Measurements from ENCODE around the gene TMEM204.

Gene TMEM204

DNA sequence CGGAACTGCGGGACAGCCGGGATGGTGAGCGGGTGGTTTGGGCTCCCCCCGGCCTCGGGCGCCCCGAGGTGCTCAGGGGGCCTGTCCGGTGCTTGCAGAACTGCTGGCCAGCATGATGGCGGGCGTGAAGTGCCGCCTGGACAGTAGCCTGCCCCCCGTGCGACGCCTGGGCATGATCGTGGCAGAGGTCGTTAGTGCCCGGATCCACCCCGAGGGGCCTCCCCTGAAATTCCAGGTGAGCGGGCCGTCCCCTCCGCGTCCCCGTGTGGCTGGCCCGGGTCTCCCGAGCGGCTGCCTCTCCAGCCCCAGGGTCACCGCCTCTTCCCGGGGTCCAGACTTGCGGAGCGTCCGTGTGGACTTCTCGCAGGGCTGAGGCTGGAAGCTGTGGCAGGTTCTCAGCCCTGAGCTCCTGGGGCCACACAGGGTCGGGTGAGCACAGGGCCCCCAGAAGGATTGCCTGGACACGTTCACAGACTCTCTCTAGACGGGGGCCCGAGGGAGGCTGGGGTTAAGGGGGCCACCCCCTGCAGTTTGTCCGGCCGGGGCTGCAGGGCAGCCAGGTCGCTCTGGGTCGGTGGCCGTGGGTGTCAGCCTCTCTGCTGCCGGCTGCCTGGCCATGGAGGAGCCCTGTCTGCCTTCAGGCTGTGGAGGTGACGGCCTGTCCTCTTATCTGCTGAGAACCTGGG is 32.9 kb upstream of the TMEM204 start:
- no peak for DNase-seq

DNA sequence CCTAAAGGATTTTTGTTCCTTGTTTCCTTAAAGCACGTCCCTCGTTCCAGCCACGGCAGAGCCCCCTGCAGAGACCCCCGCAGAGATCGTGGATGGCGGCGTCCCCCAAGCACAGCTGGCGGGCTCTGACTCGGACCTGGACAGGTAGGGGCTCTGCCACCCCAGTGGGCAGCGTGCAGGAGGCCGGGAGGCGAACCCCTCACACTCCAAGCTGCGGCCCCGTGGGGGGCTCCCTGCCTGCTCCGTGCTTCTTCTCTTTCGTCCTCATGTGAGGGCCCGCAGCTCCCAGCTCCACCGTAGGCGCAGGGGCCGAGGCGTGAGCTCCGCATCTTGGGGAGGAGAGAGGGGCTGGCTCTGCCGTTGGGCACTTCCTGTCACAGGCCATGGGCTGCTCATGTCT is 31.8 kb upstream of the TMEM204 start:
- no peak for DNase-seq

DNA sequence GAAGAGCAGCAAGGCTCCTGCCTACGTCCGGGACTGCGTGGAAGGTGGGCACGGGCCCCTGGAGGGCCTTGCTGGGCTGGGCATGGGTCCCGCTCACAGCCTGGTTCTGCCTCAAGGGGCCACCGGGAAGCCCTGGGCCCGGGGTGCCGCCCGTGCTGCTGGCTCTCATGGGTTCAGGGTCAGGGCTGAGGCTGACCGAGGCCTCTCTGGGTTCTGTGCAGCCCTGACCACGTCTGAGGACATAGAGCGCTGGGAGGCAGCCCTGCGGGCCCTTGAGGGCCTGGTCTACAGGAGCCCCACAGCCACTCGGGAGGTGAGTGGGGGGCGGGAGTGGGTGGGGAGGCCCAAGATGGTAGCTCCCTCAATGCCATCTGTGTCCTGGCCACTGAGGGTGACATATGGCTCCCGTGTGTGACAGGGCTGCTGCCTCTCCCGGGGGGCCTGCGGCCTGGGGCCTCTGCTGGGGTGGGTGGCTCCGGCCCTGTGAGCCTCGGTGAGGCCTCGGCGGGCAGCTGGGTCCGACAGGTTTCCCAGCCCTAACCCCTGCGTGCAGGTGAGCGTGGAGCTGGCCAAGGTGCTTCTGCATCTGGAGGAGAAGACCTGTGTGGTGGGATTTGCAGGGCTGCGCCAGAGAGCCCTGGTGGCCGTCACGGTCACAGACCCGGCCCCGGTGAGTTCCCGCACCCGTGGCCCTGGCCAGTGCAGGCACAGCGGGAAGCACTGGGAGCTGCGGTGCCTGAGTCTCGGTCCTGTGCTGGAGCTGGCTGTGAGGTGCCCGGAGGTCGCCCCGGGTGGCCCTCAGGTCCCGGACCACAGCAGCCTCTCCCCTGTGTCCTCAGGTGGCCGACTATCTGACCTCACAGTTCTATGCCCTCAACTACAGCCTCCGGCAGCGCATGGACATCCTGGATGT is 31.1 kb upstream of the TMEM204 start:
- no peak for DNase-seq

DNA sequence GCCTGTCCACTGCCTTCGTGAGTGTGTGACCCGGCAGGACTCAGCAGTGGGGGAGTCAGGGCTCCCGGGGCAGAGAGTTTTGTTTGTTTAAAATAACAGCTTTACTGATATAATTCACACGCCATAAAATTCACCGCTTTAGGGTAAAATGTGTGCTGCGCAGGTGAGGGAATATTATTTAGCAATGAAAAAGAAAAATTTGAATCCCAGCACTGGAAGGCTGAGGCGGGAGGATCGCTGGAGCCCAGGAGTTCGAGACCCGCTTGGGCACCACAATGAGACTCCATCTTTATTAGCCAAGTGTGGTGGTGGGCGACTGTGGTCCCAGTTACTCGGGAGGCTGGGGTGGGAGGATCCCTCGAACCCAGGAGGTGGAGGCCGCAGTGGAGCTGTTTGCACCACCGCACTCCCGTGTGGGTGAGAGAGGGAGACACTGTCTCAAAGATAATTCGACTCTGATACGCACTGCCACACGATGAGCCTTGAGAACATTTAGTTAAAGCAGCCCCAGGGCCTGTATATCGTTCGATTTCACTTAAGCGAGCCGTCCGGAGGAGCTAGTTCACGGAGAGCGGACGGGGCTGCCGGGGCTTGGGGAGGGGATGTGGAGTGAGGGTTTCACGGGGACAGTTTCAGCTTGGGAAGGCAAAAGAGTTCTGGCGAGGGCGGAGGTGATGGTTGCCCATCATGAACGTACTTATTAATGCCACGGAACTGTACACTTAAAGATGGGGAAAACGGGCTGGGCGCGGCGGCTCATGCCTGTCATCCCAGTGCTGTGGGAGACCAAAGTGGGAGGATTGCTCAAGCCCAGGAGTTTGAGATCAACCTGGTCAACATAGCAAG is 30.1 kb upstream of the TMEM204 start:
- DNase-seq, result no peak

DNA sequence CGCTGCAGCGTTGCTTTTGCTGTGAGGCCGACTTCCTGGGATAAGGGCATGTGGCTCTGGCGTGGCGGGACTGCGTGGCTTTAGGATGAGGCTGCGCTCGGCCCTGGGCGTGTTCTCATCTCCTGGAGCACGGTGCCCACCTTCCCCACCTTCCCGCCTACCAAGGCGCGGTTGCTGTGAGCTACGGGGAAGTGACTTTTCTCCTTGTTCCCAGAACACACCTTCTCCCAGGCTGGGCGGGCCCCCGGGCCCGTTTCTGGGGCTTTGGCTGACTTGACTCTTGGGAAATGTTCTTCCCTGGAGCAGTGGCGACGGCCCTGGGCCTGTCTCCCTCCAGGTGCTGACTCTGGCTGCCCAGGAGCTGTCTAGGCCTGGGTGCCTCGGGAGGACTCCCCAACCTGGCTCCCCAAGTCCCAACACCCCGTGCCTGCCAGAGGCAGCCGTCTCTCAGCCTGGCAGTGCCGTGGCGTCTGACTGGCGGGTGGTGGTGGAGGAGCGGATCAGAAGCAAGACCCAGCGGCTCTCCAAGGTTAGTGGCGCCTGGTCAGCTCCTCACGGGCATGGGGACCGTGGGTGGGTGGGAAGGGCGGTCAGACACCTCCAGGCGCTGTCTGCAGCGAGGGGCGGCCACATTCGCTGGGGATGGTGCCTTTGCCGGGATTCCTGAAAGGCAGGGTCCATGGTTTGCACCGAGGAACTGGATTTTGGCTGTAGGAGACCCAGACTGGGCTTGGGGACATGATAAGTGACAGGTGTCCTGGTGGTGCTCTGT is 28.2 kb upstream of the TMEM204 start:
- no peak for DNase-seq

DNA sequence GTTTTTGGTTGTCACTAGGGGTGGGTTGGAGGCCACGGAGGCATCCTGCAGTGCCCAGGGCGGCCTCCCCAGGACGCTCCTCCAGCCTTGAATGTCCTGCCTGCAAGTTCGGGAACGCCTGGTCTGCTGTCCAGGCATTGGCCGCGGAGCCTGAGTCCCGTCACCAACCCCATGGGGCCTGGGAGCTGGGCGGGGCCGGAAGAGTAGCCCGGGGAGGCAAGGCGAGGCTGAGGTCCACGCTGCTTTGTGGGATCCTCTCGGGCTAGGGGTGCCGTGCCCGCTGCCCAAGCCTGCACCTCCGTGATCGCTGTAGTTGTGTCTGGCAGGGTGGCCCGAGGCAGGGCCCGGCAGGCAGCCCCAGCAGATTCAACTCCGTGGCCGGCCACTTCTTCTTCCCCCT is 27.6 kb upstream of the TMEM204 start:
- DNase-seq, result no peak

DNA sequence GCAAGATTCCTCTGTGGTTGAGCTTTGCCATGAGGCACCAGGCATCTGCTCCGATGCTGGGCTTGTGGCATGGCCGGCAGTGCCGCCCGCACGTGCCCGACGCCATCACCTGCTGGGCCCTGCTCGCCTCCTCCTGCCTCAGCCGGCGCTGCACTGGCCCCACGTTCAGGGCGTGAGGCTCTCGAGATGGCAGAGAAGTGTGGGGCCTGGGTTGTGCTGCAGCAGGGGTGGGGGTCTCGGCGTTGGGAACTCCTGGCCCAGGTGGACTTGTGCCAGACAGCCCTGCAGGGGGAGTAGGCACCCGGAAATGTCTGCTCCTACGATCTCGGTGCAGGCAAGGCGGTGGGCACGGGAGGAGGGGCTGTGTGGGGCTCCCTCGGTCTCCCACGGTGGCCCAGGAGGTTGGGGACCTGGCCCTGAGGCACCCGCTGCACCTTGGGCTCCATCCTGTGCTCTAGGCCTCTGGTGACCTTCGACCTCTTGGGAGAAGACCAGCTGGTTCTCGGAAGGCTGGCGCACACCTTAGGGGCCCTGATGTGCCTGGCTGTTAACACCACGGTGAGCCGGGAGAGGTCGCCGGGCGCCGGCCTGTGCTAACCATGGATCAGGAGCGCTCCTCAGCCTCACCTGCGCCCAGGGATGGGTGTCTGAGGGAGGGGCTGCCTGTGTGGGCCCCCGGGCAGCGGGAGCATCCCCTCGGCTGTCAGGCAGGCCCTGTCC is 26.8 kb upstream of the TMEM204 start:
- no peak for DNase-seq

DNA sequence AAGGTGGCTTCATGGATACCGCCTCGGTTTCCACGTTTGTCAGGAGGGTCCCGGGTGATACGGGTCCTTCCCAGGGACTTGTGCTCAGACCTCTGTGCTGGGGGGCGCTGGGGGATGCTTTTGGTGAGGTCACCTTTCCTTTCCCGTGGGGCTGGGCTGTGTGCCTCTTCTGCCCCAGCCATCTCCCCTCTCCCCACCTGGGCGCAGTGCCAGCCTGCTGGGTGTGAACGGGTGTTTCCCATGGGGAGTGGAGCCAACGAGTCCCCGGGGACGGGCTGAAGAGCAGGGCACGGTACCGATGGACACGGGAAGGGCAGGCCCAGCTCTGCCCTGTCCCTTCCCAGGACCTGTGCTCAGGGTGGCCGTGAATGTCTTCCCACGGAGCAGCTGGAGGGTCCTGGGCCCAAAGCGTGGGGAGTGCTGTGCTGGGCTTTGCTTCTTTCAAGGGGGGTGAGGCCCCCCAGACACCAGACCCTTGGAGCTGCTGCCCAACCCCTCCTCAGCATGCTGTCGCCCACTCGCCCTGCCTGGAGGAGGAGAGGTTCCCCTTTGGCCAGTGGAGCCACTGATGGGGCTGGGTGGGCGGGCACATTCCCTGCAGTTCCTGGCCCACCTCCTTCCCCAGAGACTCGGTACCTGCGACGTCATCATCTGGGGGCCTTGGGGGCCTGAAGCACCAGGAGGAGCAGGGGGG is 24.8 kb upstream of the TMEM204 start:
- DNase-seq, result no peak

DNA sequence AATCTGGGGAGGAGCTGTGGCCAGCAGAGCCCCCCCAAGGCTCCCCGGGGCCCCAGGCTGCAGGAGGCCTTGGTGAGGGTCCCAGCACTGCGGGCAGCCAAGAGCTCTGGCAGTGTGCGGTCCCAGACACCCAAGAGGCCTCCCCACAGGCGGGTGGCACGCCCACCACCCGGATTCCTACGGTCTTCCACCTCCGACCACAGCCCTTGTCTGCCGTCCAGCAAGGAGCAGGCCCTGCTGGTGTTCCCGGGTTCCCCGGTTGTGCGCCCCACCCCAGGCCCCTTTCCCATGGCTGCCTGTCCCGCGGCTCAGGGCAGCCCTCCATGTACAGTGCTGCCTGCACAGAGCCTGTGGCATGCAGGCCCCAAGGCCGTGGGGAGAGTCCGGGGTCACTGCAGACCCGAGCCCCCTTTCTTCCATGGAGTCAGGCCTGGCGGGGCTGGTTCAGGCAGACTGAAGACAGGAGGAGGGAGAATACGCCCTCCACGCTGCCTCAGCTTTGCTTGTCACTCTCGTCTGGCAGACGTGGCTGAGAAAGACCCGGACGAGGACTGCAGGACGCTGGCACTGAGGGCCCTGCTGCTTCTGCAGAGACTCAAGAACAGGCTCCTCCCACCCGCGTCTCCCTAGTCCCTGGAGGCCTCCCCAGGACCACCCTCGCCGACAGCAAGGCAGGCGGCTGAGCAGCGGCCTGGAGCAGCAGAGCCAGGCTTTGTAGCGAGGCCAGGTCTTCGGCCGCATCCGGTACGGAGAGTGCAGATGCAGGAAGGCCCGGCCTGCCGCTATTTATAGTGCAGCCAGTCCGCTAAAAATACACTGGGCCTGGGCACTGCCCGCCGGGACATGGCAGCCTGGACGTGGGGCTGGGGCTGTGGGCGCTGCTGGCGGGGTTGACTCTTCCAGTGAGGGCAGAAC is 23.9 kb upstream of the TMEM204 start:
- no peak for DNase-seq

DNA sequence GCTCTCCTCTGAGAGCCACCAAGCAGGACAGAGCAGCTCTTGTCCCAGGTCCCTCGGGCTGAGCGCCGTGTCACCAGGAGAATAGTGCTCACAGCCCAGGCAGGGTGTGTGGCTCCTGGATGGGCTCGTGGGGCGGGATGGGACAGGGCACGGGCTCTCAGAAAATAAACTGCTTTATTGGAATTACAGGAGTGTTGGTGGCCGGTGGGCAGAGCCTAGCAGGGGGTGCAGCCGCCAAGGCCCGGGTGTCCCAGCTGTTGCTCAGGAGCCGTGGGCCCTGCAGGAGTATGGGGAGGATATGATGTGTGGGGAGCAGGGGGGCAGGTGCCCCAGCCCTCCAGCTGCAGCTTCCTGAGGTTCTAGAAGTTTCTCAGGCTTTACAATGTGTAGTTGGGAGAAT is 23.2 kb upstream of the TMEM204 start:
- no peak for DNase-seq

DNA sequence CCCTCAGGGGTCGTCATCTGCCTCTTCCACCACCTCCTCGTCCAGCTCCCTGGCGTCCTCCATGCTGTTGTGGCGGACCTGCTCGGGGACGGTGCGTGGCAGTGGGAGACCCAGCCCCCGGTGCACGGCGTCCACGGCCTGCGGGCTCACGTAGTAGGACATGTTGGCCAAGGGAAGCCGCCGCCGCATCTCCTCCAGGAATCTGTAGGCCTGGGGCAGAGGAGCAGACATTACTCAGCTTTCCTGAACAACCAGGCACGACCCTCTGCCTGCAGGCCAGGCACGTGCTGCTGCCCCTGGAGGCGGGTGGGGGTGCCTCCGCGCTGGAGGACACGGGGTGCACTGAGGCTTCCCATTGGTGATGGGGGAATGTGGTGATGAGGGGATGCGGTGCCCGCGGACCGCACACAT is 22.5 kb upstream of the TMEM204 start:
- DNase-seq, result no peak

DNA sequence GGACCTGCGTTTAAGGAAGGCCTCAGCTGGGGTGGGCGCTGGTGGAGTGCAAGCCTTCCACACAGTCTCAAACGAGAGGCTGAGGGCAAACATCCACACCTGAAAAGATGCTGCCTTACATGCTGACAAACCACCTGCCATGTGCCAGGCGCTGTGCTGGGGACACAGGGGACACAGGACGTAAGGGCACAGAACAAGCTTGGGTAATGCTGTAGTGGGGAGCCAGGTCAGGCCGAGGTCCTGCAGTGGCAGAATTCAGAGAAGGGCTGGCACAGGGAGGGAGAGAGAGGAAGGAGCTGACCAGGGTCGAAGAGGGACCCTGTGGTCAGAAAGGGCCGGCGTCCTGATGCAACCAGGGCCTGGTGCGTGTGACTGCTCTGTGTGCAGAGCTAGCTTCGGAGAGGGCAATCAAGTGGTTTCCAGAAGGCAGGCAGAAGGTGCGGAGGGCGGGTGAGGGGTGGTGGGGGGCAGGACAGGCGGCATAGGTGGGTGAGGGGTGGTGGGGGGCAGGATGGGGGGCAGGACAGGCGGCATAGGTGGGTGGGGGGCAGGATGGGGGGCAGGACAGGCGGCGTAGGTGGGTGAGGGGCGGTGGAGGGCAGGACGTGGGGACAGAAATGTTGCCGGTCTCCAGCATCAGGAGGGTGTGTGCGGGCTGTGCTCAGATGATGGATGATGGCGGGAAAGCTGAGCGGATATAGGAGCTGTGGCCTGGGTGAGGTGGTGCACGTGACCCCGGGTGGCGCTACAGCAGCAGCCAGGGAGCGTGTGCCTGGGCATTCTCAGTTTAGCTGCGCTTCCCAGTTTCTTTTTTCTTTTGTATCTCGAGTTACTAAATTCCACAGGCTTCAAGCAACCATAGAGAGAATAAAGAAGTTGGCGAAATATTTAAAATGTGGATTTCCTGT is 21.6 kb upstream of the TMEM204 start:
- DNase-seq, result no peak

DNA sequence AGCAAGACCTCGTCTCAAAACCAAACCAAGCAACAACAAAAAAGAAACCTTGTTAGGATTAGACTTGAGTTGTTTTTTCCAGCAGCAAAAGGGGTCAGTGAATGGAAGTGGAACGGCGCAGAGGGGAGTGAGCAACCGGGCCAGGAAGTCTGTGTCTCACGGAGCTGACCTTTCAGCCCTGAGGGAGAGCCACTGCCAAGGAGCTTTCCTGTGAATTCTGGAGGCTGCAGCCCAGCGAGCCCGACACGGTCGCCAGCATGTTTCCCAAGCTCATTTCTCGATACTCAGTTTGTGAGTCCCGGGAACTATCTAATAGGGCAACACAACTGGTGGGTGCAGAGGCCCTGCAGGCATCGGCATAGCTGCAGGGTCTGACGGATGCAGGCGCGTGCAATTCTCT is 20.7 kb upstream of the TMEM204 start:
- DNase-seq, result no peak

DNA sequence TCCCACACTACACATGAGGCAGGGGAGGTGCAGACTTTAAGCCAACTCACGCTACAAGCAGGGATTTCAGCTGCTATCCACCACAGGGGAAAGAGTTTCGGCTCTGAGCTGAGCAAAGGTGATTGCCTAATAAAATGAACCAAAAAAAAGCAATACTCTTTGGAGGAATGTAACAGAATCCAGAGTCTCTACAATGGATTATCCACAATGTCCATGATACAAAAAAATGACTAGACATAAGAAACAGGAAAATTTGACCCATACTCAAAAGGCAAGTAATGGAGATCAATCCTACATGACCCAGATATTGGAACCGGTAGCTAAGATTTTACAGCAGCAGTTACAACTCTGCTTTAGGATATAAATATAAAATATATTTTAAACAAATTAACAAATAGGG is 19.0 kb upstream of the TMEM204 start:
- no peak for DNase-seq

DNA sequence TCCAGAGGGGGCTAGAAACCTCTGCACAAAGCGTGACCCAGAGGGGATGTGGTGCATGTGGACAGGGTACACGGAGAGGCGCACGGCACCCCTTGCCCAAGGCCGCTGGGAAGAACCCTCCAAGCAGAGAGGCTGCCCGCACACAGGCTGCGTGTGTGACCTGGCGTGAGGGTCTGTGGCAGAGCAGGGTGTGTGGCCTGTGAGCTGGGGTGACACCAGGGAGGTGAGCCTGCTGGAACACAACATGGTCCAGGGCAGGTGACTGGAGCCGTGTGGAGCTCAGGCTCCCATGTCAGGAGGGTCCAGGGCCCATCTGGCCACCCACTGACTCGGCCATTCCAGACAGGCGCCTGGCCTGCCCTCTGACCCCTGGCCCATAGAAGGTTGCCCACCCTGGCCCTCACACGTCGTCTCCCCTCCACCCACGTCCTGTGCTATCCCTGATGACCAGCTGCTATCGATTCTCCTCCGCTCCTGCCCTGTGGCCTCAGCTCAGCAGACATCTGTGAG is 14.8 kb upstream of the TMEM204 start:
- DNase-seq, result no peak

DNA sequence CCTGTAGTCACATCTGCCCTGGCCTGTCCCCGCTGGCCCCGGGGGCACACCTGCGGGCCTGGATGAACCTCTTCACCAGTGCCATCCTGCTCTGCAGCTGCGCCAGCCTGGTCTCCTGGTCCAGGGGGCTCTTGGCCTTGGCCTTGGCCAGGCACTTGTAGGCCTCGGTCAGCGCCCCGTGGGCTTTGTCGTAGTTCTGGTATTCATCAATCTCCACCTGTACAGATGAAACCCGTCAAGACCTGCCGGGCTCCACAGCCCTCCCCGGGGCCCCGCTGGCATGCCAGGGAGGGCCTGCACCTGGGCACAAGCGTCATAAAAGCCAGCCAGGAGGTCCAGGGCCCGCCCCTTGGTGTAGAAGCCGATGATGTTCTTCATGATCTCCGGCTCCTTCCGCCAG is 13.6 kb upstream of the TMEM204 start:
- no peak for DNase-seq

DNA sequence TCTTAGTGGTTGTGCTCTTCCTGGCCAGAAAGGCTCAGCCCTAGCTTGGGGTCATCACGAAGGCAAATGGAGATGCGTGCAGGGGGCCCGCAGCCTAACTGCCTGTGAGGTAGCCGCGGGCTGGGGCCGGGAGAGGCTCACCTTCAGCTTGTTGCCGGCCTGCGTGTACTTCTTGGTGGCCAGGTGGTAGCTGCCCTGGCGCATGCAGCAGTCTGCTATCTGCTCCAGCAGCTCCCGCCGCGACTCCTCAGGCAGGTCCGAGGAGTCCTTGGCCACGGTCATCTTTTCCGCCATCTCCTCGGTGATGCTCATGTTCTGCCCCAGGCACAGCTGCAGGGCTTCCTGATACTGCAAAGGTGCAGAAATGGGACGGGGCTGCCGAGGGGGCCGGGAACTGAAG is 13.0 kb upstream of the TMEM204 start:
- DNase-seq, result no peak

DNA sequence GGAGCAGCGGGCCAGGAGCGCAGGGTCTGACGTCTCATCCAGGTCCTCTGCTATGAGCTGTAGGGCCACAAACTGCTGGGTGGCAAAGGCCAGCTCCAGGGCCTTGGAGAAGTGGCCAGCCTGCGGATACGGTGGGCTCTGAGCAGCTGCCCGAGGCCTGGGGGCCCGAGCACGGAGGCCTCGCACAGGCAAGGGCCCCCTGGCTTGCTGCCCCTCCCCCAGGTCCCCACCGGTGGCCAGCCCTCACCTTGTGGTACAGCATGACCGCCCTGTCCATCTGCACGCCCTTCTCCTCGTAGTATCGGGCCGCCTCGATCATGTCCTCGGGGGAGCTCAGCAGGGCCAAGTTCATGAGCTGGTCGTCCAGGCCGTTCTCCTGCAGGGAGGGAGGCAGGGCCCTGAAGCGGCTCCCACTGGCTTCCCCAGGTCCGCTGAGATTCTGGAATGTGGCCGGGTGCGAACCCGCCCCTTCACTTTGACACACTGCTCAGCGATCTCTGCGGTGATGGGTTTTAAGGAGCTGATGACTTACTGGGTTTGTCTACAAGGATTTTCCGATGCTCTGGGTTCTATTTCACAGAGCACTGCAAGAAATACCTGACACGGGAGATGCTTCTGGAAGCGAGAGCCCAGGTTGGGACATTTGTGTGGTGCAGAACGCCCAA is 9.8 kb upstream of the TMEM204 start:
- DNase-seq, result no peak

All from NCI-H1092 (cell line).